T1000 (cell line): ENCODE data around the gene ZC3H7A.
A peak's percentile ranks its signal among the peaks of the same experiment; 100 is the strongest.
"Not testable (repeated sequence)": the region's sequence is repeated elsewhere in the genome, so short reads cannot be mapped to it uniquely, and the experiment has no call there.

Experiments
- DNase-seq: peaks from one replicate; lab custom pipeline; 2025; ENCODE audit warnings: mixed read lengths; lab: John Stamatoyannopoulos, UW

Gene ZC3H7A

DNA sequence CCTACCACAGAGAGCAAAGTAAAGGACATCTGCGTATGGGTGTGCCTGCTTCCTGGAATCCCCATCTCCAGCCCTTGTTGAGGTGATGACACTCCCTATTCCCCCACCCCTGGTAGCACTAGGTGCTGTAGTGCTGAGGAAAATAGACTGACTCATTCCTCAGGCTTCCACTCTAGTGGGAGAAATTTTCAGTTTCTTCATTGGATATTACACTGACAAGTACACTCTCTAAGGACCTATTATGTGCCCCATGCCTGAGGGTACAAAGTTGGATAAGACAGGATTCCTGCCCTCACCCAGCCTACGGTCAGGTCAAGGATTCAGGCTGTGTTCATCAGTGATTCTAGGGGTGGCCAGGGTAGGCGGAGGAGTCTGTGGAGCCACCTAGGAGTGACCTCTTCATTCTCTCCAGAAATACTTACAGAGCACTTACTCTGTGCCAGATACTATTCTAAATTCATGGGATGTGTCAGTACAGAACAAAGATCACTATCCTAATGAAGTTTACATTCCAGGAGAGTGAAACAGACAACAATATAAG, 4.5 kb upstream of the ZC3H7A start:
- DNase-seq = peak; percentile 33

DNA sequence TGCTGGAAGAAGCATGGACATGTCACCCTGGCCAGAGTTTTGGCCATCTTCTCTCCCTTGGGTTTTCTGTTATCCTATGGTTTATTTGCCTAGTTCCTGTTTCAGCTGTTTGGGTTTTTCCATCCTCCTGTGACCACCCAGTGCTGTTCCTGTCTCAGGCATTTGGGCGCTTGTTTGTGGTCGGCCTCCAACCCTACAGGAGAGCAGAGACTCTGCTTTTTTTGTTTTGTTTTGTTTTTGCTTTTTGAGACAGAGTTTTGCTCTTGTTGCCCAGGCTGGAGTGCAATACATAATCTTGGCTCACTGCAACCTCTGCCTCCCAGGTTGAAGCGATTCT, 3.3 kb upstream of the ZC3H7A start:
- no peak for DNase-seq

DNA sequence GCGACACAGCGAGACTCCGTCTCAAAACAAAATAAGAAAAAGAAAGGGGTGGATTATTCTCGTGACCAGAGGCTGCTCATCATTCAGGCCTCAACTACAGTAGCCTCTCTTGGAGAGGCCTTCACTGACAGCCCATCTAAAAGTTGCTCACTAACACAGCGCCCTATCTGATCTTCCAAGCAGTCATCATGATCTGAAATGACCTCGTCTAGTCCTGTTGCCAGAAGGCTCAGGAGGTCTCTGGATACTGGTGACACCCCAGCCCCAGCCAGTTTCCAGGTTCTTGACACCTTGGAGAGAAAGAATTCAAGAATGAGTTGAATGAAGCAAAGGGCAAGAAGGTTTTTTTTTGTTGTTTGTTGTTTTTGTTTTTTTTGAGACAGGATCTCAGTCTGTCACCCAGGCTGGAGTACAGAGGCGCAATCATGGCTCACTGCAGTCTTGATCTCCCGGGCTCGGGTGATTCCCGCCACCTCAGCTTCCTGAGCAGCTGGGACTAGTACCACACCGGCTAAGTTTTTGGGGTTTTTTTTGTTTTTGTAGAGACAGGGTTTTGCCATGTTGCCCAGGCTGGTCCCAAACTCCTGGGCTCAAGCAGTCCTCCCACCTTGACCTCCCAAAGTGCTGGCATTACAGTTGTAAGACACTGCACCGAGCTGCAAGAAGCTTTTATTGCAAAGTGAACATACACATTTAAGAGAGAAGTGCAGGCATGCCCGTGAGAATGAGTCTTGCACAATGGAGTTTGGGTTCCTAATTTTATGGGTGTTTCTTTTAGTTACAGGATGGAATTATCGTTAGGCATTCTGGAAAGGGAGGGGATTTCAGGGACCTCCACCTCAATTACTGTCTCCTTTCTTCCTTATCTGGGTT, 2.7 kb upstream of the ZC3H7A start:
- DNase-seq = no peak

DNA sequence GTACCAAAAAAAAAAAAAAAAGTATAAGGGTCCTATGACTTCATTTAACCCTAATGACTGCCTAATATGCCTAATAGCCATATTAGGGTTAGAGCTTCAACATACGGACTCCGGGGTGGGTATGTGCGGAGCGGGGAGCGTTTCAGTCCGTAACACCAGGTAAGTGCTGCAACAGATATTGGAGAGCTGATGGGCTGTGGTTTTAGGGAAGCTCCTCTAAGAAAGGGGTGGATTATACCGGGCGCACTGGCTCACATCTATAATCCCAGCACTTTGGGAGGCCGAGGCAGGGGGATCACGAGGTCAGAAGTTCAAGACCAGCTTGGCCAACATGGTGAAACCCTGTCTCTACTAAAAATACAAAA, 1.9 kb upstream of the ZC3H7A start:
- DNase-seq = no peak

GRCh38 chr16:11797957-11798299, 870 bp upstream of the ZC3H7A start:
- no peak for DNase-seq

- DNase-seq = peak; percentile 18
Observed at GRCh38 chr16:11796227-11797165, 562 bp downstream of the ZC3H7A start.

- DNase-seq = no peak
Observed at GRCh38 chr16:11795887-11796226, 1.2 kb downstream of the ZC3H7A start.

DNA sequence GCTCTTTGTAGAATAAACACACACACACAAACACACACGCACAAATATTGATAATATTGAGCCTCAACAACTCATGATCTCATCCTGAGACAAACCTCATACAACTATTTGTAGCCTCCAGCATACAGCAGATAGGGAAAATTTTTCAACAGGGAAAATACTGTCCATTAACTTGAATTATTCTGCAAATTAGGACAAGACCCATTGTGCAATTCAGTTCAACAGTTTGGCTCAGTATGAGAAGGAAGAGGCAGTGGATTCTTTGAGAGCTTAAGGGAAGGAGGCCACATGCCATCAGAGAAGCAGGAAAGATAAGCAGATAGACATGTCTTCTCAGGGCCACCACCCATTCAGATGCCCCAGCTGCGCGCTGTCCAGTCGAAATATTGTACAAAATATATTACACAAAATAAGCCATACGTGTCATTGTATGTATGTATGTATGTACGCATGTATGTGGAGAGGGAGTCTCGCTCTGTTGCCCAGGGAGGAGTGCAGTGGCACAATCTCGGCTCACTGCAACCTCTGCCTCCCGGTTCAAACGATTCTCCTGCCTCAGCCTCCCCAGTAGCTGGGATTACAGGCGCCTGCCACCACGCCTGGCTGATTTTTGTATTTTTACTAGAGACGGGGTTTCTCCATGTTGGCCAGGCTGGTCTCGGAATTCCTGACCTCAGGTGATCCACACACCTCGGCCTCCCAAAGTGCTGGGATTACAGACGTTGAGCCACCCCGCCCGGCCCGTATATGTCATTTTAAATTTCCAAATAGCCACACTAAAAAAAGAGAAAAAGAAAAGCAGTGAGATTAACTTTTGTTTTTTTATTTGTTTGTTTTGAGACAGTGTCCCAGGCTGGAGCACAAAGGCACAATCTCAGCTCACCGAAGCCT, 1.8 kb downstream of the ZC3H7A start:
- no peak for DNase-seq

- DNase-seq = no peak
Observed at GRCh38 chr16:11794447-11794846, 2.6 kb downstream of the ZC3H7A start.

DNA sequence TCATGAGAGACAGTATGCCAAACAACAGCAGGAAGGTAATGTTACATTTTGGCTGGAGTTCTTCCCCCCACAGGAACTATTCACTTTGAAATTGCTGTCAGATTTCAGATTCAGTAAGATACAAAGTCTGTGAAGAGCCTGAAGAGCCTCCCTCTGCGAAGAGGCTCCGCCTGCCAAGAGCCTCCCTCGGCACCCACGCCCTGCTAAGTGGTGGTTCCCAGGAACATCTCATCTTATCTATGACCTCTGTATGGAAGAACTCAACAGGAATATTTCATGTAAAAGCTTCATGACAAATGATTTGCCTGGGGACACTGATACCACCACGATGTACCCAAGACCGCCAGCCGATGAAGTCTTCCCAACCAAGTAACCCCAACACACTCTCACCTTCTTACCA, 3.2 kb downstream of the ZC3H7A start:
- no peak for DNase-seq

DNA sequence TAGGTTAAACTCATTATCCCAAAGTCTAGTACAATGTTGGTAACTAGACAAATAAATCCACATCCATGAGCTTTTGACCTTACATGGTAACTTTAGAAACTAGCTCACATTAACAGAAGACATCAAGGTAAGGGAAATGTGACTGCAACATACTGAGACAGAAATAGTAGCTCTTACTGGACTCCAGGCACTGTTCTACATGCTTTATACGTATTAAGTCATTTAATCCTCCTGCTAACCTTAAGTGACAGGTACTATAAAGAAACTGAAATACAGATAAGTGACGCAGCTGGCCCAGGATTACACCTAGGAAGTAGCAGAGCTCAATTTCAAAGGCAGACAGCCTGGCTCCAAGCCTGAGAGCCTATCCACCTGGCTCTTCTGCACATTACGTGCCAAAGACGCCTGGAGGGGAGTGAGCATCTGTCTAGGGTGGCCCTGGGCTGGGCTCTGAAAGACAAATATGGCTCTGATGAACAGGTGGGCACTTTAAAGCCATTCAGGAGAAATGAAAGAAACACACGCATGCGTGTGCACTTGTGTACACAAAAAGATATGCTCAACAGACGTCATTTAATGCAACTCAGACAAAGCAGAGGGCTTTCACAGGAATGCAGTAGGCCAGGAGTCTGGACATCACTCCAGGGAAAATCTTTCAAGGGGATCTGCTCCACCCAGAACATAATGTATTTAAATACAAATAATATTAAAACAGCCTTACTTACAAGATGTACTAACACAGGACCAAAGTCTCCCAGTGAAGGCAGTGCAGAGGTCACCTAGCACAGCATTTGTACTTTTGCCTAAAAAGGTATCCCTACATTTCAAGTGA, 4.4 kb downstream of the ZC3H7A start:
- no peak for DNase-seq

- no peak for DNase-seq
Observed at GRCh38 chr16:11791144-11791828, 5.8 kb downstream of the ZC3H7A start.

DNA sequence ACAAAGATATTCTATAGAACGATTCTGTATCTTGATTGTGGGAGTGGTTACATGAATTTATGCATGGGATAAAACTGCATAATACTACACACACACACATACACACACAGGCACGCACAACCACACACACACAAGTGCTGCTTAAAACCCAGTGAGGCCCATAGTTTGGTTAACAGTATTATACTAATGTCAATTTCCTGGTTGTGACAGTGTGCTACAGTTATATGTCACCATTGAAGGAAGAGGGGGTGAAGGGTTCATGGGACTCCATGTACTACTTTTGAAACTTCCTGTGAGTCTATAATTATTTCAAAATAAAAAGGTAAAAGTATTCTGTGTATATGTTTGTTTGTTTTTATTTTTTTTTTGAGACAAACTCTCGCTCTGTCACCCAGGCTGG, 8.1 kb downstream of the ZC3H7A start:
- no peak for DNase-seq

DNA sequence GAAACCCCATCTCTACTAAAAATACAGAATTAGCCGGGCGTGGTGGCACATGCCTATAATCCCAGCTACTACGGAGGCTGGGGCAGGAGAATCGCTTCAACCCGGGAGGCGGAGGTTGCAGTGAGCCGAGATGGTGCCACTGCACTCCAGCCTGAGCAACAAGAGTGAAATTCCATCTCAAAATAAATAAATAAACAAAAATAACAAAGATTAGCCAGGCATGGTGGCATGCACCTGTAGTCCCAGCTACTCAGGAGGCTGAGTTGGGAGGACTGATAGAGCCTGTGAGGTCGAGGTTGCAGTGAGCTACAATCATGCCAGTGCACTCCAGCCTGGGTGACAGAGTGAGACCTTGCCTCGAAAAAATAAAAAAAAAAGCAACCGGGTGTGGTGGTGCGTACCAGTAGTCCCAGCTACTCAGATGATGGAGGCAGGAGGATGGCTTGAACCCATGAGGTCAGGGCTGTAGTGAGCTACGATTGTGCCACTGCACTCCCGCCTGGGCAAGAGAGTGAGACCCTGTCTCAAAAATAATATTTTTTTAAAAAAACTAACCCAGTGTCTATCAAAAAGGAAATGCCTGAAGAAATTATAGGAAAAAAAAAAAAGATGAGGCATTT, 12.0 kb downstream of the ZC3H7A start:
- not testable (repeated sequence) for DNase-seq

DNA sequence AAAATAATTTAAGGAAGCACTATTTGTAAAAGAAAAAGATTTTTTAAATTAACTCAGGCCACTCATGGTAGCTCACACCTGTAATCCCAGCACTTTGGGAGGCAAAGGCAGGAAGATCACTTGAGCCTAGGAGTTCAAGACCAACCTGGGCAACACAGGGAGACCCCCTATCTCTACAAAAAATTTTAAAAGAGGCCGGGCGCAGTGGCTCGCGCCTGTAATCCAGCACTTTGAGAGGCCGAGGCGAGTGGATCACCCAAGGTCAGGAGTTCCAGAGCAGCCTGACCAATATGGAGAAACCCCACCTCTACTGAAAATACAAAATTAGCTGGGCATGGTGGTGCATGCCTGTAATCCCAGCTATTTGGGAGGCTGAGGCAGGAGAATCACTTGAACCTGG, 12.7 kb downstream of the ZC3H7A start:
- DNase-seq = not testable (repeated sequence)

DNA sequence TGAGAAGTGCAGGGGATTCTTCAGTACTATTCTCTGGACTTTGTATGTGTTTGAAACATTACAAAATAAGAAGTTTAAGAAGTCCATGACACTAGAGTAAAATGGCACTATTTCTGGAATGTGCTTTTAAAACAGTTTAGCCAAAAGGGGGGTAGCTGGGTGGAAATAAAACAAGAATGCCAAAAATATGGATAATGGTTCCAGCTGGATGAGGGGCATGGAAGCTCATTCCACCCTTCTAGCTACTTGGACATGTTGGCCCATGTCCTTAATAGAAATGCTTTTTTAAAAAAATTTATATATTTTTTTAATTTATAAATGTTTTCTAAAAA, 13.1 kb downstream of the ZC3H7A start:
- DNase-seq = no peak

- no peak for DNase-seq
Observed at GRCh38 chr16:11783319-11784037, 13.6 kb downstream of the ZC3H7A start.

GRCh38 chr16:11781773-11782172, 15.3 kb downstream of the ZC3H7A start:
- no peak for DNase-seq

GRCh38 chr16:11780991-11781680, 15.9 kb downstream of the ZC3H7A start:
- DNase-seq = no peak
